ENCODE data around the gene MUC20. TPM values are rescaled to one million over a fixed set of nuclear protein-coding genes. Genes with fewer than 3 reads are reported as not detected.
A peak's percentile ranks its signal among the peaks of the same experiment; 100 is the strongest.
"Not testable (repeated sequence)": the region's sequence is repeated elsewhere in the genome, so short reads cannot be mapped to it uniquely, and the experiment has no call there.

The MUC20 gene
- 0.29 TPM for polyA plus RNA-seq (2013, experiment 1 of 2; ENCODE audit: insufficient read length)
- 0.37 TPM for polyA plus RNA-seq (2013, experiment 2 of 2; ENCODE audit: insufficient read length)

- not testable (repeated sequence) for DNase-seq
These were observed at the start of gene MUC20 for GRCh38 chr3:195720831-195721506. MUC20 (plus strand) TSS chr3:195720978; CDS start chr3:195721008, 30 bp downstream.

- DNase-seq = not testable (repeated sequence)
These were observed 49.5 kb upstream of the MUC20 start for GRCh38 chr3:195671283-195671682.

GRCh38 chr3:195673711-195674110, 47.1 kb upstream of the MUC20 start:
- not testable (repeated sequence) for DNase-seq

GRCh38 chr3:195678391-195679015, 42.3 kb upstream of the MUC20 start:
- not testable (repeated sequence) for DNase-seq

GRCh38 chr3:195680690-195681089, 40.1 kb upstream of the MUC20 start:
- DNase-seq = not testable (repeated sequence)

- not testable (repeated sequence) for DNase-seq
These were observed 39.2 kb upstream of the MUC20 start for GRCh38 chr3:195681458-195682103.

GRCh38 chr3:195682104-195682742, 38.6 kb upstream of the MUC20 start:
- DNase-seq = not testable (repeated sequence)

- not testable (repeated sequence) for DNase-seq
These were observed 36.9 kb upstream of the MUC20 start for GRCh38 chr3:195683722-195684526.

GRCh38 chr3:195684527-195685257, 36.1 kb upstream of the MUC20 start:
- not testable (repeated sequence) for DNase-seq

- DNase-seq = not testable (repeated sequence)
These were observed 34.1 kb upstream of the MUC20 start for GRCh38 chr3:195686537-195687208.

GRCh38 chr3:195687209-195687760, 33.5 kb upstream of the MUC20 start:
- DNase-seq = peak; percentile 31

- DNase-seq = not testable (repeated sequence)
These were observed 32.2 kb upstream of the MUC20 start for GRCh38 chr3:195688471-195689183.

- DNase-seq = not testable (repeated sequence)
These were observed 31.4 kb upstream of the MUC20 start for GRCh38 chr3:195689184-195690070.

- DNase-seq = no peak
These were observed 29.8 kb upstream of the MUC20 start for GRCh38 chr3:195690951-195691350.

GRCh38 chr3:195691596-195692353, 29.0 kb upstream of the MUC20 start:
- DNase-seq = peak; percentile 36

GRCh38 chr3:195692354-195692685, 28.5 kb upstream of the MUC20 start:
- DNase-seq = no peak

GRCh38 chr3:195692781-195693427, 27.9 kb upstream of the MUC20 start:
- no peak for DNase-seq
